GM12874 (cell line): ENCODE data around the gene B3GAT3.

Source experiments
- TF ChIP-seq, protein P1 (sequence below): IDR thresholded peaks from 2 replicates; pipeline ENCODE4 v1.5.1; 2011; ENCODE audit warnings: low read depth, mild to moderate bottlenecking, control low read depth, low read length, moderate library complexity; ENCODE audit not compliant: insufficient read depth

Gene B3GAT3

DNA sequence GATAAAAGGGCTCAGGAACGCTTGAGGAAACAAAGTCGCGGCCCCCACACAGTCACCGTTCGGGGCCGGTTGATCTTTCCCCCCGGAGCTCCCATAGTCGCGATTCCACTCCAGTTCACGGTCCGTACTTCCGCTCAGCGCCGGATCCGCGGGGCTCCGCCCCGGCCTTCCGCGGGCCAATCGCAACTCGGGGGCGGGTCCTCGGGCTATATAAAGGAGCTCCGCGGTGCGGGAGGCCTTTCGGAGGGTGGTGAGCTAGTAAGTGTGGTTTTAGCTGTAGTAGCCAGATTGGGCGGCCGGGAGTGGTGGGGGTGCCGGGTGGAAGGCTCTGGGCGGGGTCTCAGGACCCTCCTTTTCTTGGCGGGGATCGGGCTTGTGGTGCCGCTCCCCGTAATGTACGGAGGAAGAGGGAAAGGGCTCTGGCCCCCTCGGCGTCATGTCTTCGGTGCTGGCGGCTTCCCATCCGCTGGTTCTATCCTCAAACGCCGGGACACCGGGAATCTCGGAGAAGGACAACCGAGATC lies 43.4 kb upstream of the B3GAT3 start, which contains the start of the genes C11orf98 and CSKMT:
Gene C11orf98, minus strand, starts transcription at position 136 of the 524 bp plus-strand sequence. Its CDS starts 41 bp downstream, at position 95.
Gene CSKMT, plus strand, starts transcription at position 238 of the 524 bp plus-strand sequence. CDS start 568 bp downstream, outside the sequence.
- TF ChIP-seq, protein P1, sequence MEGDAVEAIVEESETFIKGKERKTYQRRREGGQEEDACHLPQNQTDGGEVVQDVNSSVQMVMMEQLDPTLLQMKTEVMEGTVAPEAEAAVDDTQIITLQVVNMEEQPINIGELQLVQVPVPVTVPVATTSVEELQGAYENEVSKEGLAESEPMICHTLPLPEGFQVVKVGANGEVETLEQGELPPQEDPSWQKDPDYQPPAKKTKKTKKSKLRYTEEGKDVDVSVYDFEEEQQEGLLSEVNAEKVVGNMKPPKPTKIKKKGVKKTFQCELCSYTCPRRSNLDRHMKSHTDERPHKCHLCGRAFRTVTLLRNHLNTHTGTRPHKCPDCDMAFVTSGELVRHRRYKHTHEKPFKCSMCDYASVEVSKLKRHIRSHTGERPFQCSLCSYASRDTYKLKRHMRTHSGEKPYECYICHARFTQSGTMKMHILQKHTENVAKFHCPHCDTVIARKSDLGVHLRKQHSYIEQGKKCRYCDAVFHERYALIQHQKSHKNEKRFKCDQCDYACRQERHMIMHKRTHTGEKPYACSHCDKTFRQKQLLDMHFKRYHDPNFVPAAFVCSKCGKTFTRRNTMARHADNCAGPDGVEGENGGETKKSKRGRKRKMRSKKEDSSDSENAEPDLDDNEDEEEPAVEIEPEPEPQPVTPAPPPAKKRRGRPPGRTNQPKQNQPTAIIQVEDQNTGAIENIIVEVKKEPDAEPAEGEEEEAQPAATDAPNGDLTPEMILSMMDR, result no peak

DNA sequence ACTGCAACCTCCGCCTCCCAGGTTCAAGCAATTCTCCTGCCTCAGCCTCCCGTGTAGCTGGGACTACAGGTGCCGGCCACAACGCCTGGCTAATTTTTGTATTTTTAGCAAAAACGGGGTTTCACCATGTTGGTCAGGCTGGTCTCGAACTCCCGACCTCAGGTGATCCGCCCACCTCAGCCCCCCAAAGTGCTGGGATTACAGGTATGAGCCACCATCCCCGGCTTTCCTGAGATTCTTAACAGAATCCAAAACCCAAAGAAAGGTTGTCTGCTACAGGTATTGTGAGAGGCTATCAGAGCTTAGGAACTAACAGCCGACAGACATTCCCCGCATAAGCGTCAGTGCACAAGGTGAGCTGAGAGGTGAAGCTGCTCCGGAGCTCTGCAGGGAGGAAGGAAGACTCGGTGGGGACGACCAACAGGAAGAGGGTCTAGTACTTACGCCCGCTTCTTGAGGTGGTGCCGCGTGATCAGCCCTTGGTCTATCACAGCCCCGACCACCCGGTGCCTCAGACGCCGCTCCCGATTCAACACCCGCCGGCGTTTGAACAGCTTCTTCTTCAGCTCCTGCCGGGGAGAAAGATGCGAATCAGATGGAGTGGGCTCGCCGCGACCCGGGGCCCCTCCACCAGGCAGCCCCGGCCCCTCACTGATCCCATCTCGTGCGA lies 42.8 kb upstream of the B3GAT3 start:
- TF ChIP-seq, protein P1, result no peak

GRCh38 chr11:62656796-62657429 lies 35.1 kb upstream of the B3GAT3 start:
- TF ChIP-seq, protein P1, result no peak

DNA sequence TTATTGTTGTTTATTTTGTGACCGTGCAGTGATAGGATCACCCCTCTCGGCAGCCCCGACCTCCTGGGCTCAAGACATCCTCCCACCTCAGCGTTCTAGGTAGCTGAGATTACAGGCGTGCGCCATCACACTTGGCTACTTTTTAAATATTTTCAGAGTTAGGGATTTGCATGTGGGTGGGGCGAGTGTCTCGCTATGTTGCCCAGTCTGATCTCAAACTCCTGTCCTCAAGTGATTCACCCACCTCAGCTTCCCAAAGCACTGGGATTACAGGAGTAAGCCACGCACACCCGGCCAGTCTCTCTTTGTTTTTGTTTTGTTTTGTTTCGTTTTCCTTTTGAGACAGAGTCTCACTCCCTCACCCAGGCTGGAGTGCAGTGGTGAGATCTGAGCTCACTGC lies 32.5 kb upstream of the B3GAT3 start:
- TF ChIP-seq, protein P1, result no peak

DNA sequence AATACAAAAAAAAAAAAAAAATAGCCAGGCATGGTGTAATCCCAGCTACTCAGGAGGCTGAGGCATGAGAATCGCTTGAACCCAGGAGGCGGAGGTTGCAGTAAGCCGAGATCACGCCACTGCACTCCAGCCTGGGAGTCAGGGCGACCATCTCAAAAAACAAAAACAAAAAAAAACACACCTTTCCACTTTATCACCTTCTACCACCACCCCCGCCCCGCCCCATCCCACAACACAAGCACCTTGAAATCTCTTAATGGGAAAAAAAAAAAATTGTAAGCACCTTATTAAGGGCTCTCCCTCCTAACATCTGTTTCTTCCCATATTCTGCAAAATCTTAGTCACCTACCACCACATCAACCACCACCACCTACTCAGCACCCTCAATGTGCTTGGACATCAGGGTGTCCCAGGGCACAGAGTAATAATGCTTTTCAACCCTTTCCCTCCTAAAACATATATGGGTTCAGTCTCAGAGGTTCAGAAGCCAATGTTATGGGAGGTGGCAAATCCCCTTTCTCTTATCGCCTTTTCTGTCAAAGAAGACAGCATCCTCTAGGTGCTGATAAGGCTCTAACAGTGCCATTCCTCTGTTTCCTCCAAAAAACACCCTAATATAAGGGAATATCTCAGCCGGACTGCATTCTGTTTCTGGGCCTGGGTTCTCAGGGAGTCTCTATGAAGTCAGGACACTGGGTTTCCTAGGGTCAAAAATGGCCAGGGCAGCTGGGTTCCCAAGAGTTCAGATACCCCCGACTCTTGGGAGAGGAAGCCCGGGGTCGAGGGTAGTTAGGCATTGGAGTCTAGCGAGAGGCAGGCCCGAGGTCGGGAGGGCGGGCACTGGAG lies 30.6 kb upstream of the B3GAT3 start:
- TF ChIP-seq, protein P1, result no peak

DNA sequence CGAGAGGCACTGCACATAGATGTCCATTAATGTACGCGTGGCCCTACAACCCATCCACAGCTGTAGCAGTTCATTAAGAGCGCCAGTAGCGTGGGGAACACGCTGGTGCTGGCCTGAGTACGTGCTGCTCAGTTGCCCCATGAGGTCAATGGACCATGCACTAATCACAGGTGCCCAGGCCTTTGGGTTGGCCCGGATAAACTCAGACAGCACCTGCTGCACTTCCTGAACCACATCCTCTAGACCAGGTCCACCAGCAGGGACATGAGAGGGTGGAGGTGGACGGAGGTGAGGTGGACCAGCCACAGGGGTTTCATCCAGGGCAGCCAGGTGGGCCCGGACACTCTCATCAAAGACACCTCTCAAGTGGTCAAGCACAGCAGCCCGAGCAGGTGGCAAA lies 27.7 kb upstream of the B3GAT3 start:
- TF ChIP-seq, protein P1, result no peak

GRCh38 chr11:62648967-62649364 lies 27.2 kb upstream of the B3GAT3 start:
- TF ChIP-seq, protein P1, result no peak
